NCI-H460 (cell line): Measurements from ENCODE around the gene PCDH1. TPM values are rescaled to one million over a fixed set of nuclear protein-coding genes. Genes with fewer than 3 reads are reported as not detected.
"Not testable (repeated sequence)": the region's sequence is repeated elsewhere in the genome, so short reads cannot be mapped to it uniquely, and the experiment has no call there.

Source experiments
- DNase-seq: peaks from one replicate; pipeline ENCODE4 v3.0.0-alpha.2; 2016; ENCODE audit warnings: low read depth; ENCODE audit errors: extremely low read depth
- total RNA-seq: library from RNA; depleted of rRNA; stranded (reverse); fragments of >200 nt; shearing (Covaris generic); gene quantifications from 2 replicates; pipeline ENCODE4 v1.2.3, GENCODE V29; 2014

The PCDH1 gene
- total RNA-seq, 1 experiment from 2014 or later = 3.3 TPM

- no peak for DNase-seq
Observed at GRCh38 chr5:141902015-141902814, 24.0 kb upstream of the PCDH1 start.

- no peak for DNase-seq
Observed at GRCh38 chr5:141898448-141899049, 20.3 kb upstream of the PCDH1 start.

- DNase-seq = no peak
Observed at GRCh38 chr5:141897425-141897824, 19.2 kb upstream of the PCDH1 start.

GRCh38 chr5:141890429-141890828 is 12.2 kb upstream of the PCDH1 start:
- not testable (repeated sequence) for DNase-seq

GRCh38 chr5:141889282-141889871 is 11.2 kb upstream of the PCDH1 start:
- DNase-seq = no peak

GRCh38 chr5:141883892-141884318 is 5.7 kb upstream of the PCDH1 start:
- no peak for DNase-seq

GRCh38 chr5:141883184-141883891 is 5.1 kb upstream of the PCDH1 start:
- no peak for DNase-seq

GRCh38 chr5:141882594-141883183 is 4.5 kb upstream of the PCDH1 start:
- no peak for DNase-seq

GRCh38 chr5:141881886-141882285 is 3.7 kb upstream of the PCDH1 start:
- DNase-seq = no peak

GRCh38 chr5:141880961-141881801 is 3.0 kb upstream of the PCDH1 start:
- DNase-seq = no peak

GRCh38 chr5:141879941-141880738 is 1.9 kb upstream of the PCDH1 start:
- DNase-seq = no peak

- no peak for DNase-seq
Observed at GRCh38 chr5:141879426-141879759, 1.2 kb upstream of the PCDH1 start.

- DNase-seq = peak; percentile 96
Observed at GRCh38 chr5:141878711-141879425, 658 bp upstream of the PCDH1 start.

- DNase-seq = no peak
Observed at GRCh38 chr5:141877356-141878185, 639 bp downstream of the PCDH1 start.

- DNase-seq = no peak
Observed at GRCh38 chr5:141876628-141877355, 1.4 kb downstream of the PCDH1 start.

GRCh38 chr5:141875795-141876627 is 2.2 kb downstream of the PCDH1 start:
- DNase-seq = no peak
